GM21529 (cell line): ENCODE measurements around the gene PPTC7.
"Not testable (repeated sequence)": the region's sequence is repeated elsewhere in the genome, so short reads cannot be mapped to it uniquely, and the experiment has no call there.

Experiments used
- ATAC-seq: cut with Tn5 transposase; IDR thresholded peaks from one replicate; pipeline ENCODE4 v1.9.1; 2021; ENCODE audit not compliant: unreplicated experiment

The PPTC7 gene

GRCh38 chr12:110562386-110562785, 20.7 kb downstream of the PPTC7 start:
- not testable (repeated sequence) for ATAC-seq

- ATAC-seq: no peak
Observed at GRCh38 chr12:110561471-110562201, 21.5 kb downstream of the PPTC7 start.

GRCh38 chr12:110560946-110561345, 22.2 kb downstream of the PPTC7 start:
- ATAC-seq: no peak

GRCh38 chr12:110560048-110560447, 23.1 kb downstream of the PPTC7 start:
- ATAC-seq: no peak

GRCh38 chr12:110558945-110559344, 24.2 kb downstream of the PPTC7 start:
- not testable (repeated sequence) for ATAC-seq

GRCh38 chr12:110557300-110557699, 25.8 kb downstream of the PPTC7 start:
- ATAC-seq: no peak

- no peak for ATAC-seq
Observed at GRCh38 chr12:110556705-110557104, 26.4 kb downstream of the PPTC7 start.

- no peak for ATAC-seq
Observed at GRCh38 chr12:110555577-110556406, 27.3 kb downstream of the PPTC7 start.

- no peak for ATAC-seq
Observed at GRCh38 chr12:110554184-110554583, 28.9 kb downstream of the PPTC7 start.

GRCh38 chr12:110550981-110551380, 32.1 kb downstream of the PPTC7 start:
- ATAC-seq: no peak

- ATAC-seq: no peak
Observed at GRCh38 chr12:110549716-110550115, 33.4 kb downstream of the PPTC7 start.

GRCh38 chr12:110548678-110549077, 34.4 kb downstream of the PPTC7 start:
- no peak for ATAC-seq

GRCh38 chr12:110547090-110547489, 36.0 kb downstream of the PPTC7 start:
- ATAC-seq: no peak

GRCh38 chr12:110546339-110546738, 36.8 kb downstream of the PPTC7 start:
- no peak for ATAC-seq

GRCh38 chr12:110545812-110546211, 37.3 kb downstream of the PPTC7 start:
- ATAC-seq: no peak

- not testable (repeated sequence) for ATAC-seq
Observed at GRCh38 chr12:110545259-110545658, 37.9 kb downstream of the PPTC7 start.

GRCh38 chr12:110543965-110544364, 39.2 kb downstream of the PPTC7 start:
- ATAC-seq: no peak

- no peak for ATAC-seq
Observed at GRCh38 chr12:110543252-110543959, 39.7 kb downstream of the PPTC7 start.

GRCh38 chr12:110540048-110540447, 43.1 kb downstream of the PPTC7 start:
- no peak for ATAC-seq

GRCh38 chr12:110538869-110539622, 44.1 kb downstream of the PPTC7 start:
- no peak for ATAC-seq
